A549 treated with dexamethasone at 1 μM for 4 hours (cell line): ENCODE data around the gene SMPD1. TPM values are rescaled to one million over a fixed set of nuclear protein-coding genes. Genes with fewer than 3 reads are reported as not detected.

Source experiments
- total RNA-seq: library from RNA; stranded (reverse); fragments of 200-300 nt; extraction: Qiagen RNA extraction; gene quantifications from 5 replicates; pipeline ENCODE4 v1.2.3, GENCODE V29; 2022

SMPD1 gene
- total RNA-seq: 9.1 to 11.5 TPM (median 10.3 TPM) in 5 replicates

DNA sequence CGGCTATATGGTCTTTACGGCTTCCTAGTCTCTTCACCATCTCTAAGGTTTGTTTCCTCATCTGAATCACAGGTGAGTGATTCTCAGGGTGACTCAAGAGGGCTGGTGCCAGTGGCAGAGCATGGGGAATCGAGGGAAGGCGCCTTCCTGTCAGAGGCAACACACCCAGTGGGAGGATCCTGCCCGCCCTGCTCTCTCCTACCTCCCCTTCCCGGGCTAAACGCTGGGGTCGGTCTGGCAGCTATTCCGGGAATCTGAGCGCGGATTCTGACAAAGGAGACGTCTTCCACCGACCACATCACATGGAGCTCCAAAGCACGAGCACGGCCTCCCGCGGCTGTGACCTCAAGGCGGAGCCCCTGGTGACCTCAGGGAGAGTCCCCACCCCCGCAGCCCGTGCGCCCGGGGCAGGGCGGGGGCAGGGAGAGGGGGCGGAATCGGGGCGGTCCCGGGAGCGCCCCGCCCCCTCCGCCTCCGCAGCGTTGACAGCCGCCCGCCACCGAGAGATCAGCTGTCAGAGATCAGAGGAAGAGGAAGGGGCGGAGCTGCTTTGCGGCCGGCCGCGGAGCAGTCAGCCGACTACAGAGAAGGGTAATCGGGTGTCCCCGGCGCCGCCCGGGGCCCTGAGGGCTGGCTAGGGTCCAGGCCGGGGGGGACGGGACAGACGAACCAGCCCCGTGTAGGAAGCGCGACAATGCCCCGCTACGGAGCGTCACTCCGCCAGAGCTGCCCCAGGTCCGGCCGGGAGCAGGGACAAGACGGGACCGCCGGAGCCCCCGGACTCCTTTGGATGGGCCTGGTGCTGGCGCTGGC, at the start of gene SMPD1:
Gene SMPD1 (plus strand): TSS at position 570 of the 813 bp plus-strand sequence. CDS start 125 bp downstream, at position 695.

DNA sequence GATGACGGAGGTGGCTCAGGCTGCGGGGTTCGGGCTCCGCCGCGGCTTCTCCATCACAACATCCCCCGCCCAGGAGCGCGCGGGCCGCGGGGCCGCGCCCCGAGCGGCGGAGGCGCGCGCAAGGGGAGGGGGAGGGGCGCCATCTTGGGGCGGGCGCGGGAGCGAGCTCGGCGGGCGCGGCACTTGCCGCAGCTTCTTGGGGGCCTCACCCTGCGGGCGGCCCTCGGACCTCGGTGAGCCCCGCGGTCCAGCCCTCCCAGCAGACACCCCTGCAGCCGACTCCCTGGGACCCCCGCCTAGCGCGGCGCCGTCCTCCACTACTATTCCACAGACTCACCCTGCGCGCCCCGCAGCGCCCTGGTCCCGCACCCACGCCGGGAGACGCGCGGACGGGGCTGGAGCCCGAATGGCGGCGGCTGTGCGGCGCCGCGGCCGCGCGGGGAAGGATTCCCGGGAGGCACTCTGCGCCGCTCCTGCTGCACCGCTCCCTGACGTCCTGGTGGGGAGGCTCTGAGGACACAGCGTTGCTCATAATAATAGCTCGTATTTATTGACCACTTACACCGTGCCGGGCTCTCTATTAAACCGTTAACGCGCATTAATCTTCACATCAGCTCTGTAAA, 28.8 kb downstream of the SMPD1 start, which contains the start of gene APBB1:
Gene APBB1 (minus strand): TSS at position 86 of the 623 bp plus-strand sequence. CDS start 7,747 bp downstream, outside the sequence.

DNA sequence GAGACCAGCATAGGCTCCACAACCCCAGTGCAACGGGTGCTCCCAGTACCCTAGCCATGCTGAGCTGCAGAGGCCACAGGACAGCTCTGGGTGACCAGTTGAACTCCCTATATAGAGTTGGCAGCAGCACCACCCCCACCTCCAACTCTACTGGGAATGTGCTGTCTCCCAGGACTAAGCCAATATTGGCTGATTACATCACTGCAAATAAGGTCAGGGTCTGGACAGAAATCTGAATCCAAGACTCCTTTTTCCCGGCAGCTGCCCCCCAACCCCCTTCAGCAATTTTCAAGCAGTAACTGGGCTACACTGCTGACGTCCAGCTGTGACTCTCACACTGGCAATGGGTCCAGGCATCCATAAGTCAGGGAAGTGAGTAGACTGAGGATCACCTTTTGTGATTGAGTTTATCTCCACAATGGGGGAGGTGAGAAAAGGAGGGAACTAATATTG, 50.7 kb downstream of the SMPD1 start, which contains the start of gene HPX:
Gene HPX (minus strand): TSS at position 82 of the 453 bp plus-strand sequence. CDS start 24 bp downstream, at position 58.

Other genes with a start within 250 kb of the SMPD1 start
- gene OR52B2, start 220.1 kb upstream of the SMPD1 start, total RNA-seq: not detected in 5 replicates
- gene OR52W1, start 191.2 kb upstream of the SMPD1 start, total RNA-seq: not detected in 5 replicates
- not detected in 5 replicates for gene C11orf42, start 184.9 kb upstream of the SMPD1 start, total RNA-seq
- 13.4 to 18.5 TPM (median 17.1 TPM) in 5 replicates for gene FHIP1B, start 155.8 kb upstream of the SMPD1 start, total RNA-seq
- 0.06 to 0.09 TPM (median 0.07 TPM) in 5 replicates for gene CNGA4, start 151.4 kb upstream of the SMPD1 start, total RNA-seq
- not detected in 5 replicates for gene CCKBR, start 130.6 kb upstream of the SMPD1 start, total RNA-seq
- 18.1 to 27.0 TPM (median 23.8 TPM) in 5 replicates for gene CAVIN3, start 70.0 kb upstream of the SMPD1 start, total RNA-seq
- 16.5 to 19.3 TPM (median 17.6 TPM) in 5 replicates for gene APBB1, start 28.6 kb downstream of the SMPD1 start, total RNA-seq
- 0.31 to 0.55 TPM (median 0.40 TPM) in 5 replicates for gene HPX, start 50.5 kb downstream of the SMPD1 start, total RNA-seq
- 11.8 to 22.6 TPM (median 18.1 TPM) in 5 replicates for gene TRIM3, start 83.5 kb downstream of the SMPD1 start, total RNA-seq
- 48.7 to 56.6 TPM (median 52.4 TPM) in 5 replicates for gene ARFIP2, start 90.9 kb downstream of the SMPD1 start, total RNA-seq
- gene TIMM10B, start 91.0 kb downstream of the SMPD1 start, total RNA-seq: 23.3 to 27.0 TPM (median 25.8 TPM) in 5 replicates
- 1.6 to 3.0 TPM (median 2.5 TPM) in 5 replicates for gene DNHD1, start 106.8 kb downstream of the SMPD1 start, total RNA-seq
- 27.3 to 32.5 TPM (median 29.9 TPM) in 5 replicates for gene RRP8, start 213.1 kb downstream of the SMPD1 start, total RNA-seq
- gene ILK, start 213.3 kb downstream of the SMPD1 start, total RNA-seq: 97.1 to 120 TPM (median 118 TPM) in 5 replicates
- gene TAF10, start 221.7 kb downstream of the SMPD1 start, total RNA-seq: 208 to 263 TPM (median 228 TPM) in 5 replicates
- gene TPP1, start 228.9 kb downstream of the SMPD1 start, total RNA-seq: 36.1 to 51.4 TPM (median 50.6 TPM) in 5 replicates